Colonic mucosa (tissue), 4 donors: ENCODE results near the gene ACVR2B. TPM values are rescaled to one million over a fixed set of nuclear protein-coding genes. Genes with fewer than 3 reads are reported as not detected.

ENCODE experiments used
- DNase-seq: peaks from one replicate; pipeline ENCODE4 v3.0.0-alpha.2; 2020
- H3K27ac ChIP-seq: fragments of 200-600 bp; one replicate; pipeline ENCODE4 v1.8.0; 2021
- H3K27me3 ChIP-seq: fragments of 200-600 bp; one replicate; pipeline ENCODE4 v1.8.0; 2021
- H3K36me3 ChIP-seq: fragments of 200-600 bp; one replicate; pipeline ENCODE4 v1.8.0; 2021
- H3K4me1 ChIP-seq: fragments of 200-600 bp; one replicate; pipeline ENCODE4 v1.8.0; 2021; ENCODE audit warnings: mild to moderate bottlenecking
- H3K4me3 ChIP-seq: fragments of 200-600 bp; one replicate; pipeline ENCODE4 v1.8.0; 2021
- H3K9ac ChIP-seq, 2 donors: one replicate each; pipeline ENCODE4 v1.7.0; 2013; ENCODE audit warnings: control low read depth in 2 of 2, low read depth in 2 of 2, low read length in 2 of 2
- H3K9me3 ChIP-seq: fragments of 200-600 bp; one replicate; pipeline ENCODE4 v1.8.0; 2021
- CTCF ChIP-seq: fragments of 200-600 bp; IDR thresholded peaks from one replicate; pipeline ENCODE4 v1.8.0; 2022; ENCODE audit warnings: antibody characterized with exemption, mild to moderate bottlenecking
- intact Hi-C: fragments of 100-400 bp; cut with DNase I; formaldehyde crosslinking; loops from one replicate; pipeline ENCODE4 v1.14.1; 2022
- total RNA-seq, 2 donors: library from RNA; stranded (reverse); fragmentation: NEBNext Ultra II Directional in 1 of 2; extraction: Animal tissue kit (Norgen Biotek cat#: 25700) in 1 of 2; gene quantifications; one replicate each; pipeline ENCODE4 v1.2.1, GENCODE V29; 2021
- donor health status: healthy.
- donor health status: DM: no; HTN: no; CAD: no.
- donor health status: DM: no; HTN: no; CAD: no.

Gene ACVR2B
- total RNA-seq, 2 donors from 2014 or later: 5.4 to 6.4 TPM

- Histone ChIP-seq H3K9ac (no peak overlapping the region), H3K9me3 (no peaks in the 10 kb centered on the region), H3K4me3 (no peak overlapping the region), H3K4me1 (no peaks in the 10 kb centered on the region), H3K36me3 (no peaks in the 10 kb centered on the region), H3K27ac (no peak overlapping the region), H3K27me3 (no peaks in the 10 kb centered on the region)
- TF ChIP-seq CTCF: no peak
- no peak for DNase-seq
- intact Hi-C loops: no loop called here
Observed at GRCh38 chr3:38488949-38489348, 35.3 kb downstream of the ACVR2B start.

- Histone ChIP-seq H3K27ac (no peak overlapping the region), H3K9me3 (no peaks in the 10 kb centered on the region), H3K4me3 (no peak overlapping the region), H3K27me3 (no peaks in the 10 kb centered on the region), H3K4me1 (no peaks in the 10 kb centered on the region), H3K36me3 (no peaks in the 10 kb centered on the region), H3K9ac (no peak overlapping the region)
- no peak for DNase-seq
- intact Hi-C loops: no loop called here
- no peak for TF ChIP-seq CTCF
Observed at GRCh38 chr3:38489766-38490165, 36.1 kb downstream of the ACVR2B start.

GRCh38 chr3:38490281-38491030 lies 36.8 kb downstream of the ACVR2B start:
- H3K27me3 ChIP-seq: no peaks in the 10 kb centered on the region
- H3K36me3 ChIP-seq: no peaks in the 10 kb centered on the region
- no peaks in the 10 kb centered on the region for H3K4me1 ChIP-seq
- no peak overlapping the region for H3K4me3 ChIP-seq
- TF ChIP-seq CTCF: no peak
- H3K9ac ChIP-seq: no peak overlapping the region
- no peaks in the 10 kb centered on the region for H3K9me3 ChIP-seq
- intact Hi-C loops: no loop called here
- no peak overlapping the region for H3K27ac ChIP-seq
- no peak for DNase-seq

- no peak for TF ChIP-seq CTCF
- H3K9me3 ChIP-seq: no peaks in the 10 kb centered on the region
- no peaks in the 10 kb centered on the region for H3K27me3 ChIP-seq
- no peaks in the 10 kb centered on the region for H3K36me3 ChIP-seq
- no peak overlapping the region for H3K27ac ChIP-seq
- intact Hi-C loops: no loop called here
- H3K9ac ChIP-seq: no peak overlapping the region
- no peak overlapping the region for H3K4me3 ChIP-seq
- no peak for DNase-seq
- H3K4me1 ChIP-seq: no peaks in the 10 kb centered on the region
Observed at GRCh38 chr3:38491215-38491614, 37.5 kb downstream of the ACVR2B start.

- no peaks in the 10 kb centered on the region for H3K27me3 ChIP-seq
- H3K4me3 ChIP-seq: no peak overlapping the region
- H3K36me3 ChIP-seq: no peaks in the 10 kb centered on the region
- no peak for DNase-seq
- intact Hi-C loops: no loop called here
- no peak overlapping the region for H3K9ac ChIP-seq
- no peaks in the 10 kb centered on the region for H3K4me1 ChIP-seq
- H3K9me3 ChIP-seq: no peaks in the 10 kb centered on the region
- no peak overlapping the region for H3K27ac ChIP-seq
- no peak for TF ChIP-seq CTCF
Observed at GRCh38 chr3:38493031-38493430, 39.3 kb downstream of the ACVR2B start.
